ENCODE results near the gene GALNT18.

The GALNT18 gene

DNA sequence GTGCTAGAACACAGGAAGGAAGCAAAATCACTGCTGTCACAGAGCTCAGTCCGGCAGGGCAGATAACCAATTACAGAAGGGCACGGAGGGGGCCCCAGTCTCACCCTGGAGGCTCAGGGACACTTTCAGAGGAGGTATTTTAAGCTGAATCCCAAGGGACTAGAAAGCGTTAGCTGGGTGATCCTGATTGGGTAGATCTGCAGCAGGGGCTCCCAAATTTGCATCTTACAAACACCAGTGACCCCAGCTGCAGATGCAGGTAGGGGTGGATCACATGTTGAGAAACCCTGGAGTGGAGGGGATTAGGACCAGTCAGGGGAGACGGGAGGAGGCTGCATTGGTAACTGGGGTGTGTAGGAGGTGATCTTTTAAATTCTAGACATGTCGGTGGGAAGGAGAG lies 360.2 kb downstream of the GALNT18 start:
- no peak for FAIRE-seq

DNA sequence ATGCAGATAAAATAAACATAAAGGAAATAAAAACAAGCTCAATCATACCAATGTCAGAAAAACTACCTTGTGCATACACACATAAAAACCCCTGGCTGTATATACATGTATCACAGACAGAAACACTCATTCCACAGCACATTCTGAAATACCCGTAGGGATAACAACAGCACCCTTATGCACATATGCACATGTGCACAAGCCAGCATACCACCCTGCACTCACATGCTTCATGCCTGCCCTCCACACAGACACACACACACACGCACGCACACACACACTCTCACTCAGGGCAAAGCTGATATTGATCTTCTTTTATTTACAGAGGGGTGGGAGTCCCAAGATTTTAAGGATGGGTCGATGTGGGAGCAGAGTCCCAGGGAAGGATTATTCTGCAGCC lies 360.9 kb downstream of the GALNT18 start:
- no peak for FAIRE-seq

DNA sequence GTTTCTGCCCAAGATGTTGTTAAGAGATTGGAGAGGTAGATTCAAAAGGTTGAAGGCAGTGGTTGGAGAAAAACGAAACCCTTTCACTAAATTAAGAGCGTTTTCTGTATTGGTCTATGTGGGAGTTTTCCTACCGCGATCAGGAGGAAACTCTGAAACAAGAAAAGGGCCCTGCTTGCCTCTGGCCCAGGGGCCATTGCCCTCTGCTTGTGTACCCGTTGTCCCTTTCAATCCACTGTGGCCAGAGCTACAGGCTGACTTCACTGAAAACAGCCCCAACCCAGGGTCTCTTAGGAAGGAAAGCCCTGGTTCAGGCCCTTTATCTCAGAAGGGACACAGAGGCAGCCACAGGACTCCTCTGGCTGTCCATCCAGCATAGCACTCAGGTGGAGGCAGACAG lies 367.8 kb downstream of the GALNT18 start:
- no peak for FAIRE-seq

DNA sequence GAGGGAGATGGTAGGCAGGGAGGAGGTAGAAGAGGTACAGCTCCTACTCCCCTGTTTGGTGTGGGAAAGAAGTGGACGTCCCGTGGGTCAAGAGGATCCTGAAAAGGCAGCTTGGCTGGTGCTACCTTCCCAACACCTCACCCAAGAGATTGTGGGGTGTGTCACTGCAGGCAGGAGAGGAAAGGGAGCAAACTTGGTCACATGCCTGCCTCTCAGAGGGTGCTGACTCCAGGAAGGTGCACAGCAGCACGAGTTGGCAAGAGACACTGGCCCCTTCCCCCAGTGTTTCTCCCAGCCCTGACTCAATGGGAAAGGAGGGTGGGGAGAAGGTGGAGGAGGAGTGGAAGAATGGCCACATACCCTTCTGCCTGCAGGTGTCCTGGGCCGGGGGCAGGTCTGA lies 368.3 kb downstream of the GALNT18 start:
- FAIRE-seq = no peak

DNA sequence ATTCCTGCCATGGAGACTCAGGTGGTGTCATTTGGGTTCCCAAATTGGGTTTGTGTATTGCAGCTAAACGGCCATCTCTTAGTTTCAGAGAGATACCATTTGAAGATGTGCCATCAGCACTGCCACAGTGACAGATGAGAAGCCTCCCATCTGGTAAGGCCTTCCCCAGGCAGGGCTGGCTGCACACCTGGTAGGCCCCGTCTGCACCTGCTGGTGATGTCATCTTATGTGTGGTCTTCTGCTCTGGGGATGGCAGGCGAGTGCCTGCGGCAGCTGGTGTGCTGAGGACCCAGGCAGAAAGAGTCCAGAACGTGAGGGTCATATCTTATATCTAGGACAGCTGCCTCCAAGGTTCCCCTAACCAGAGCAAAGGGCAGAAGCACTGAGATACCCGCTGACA lies 369.4 kb downstream of the GALNT18 start:
- no peak for FAIRE-seq

DNA sequence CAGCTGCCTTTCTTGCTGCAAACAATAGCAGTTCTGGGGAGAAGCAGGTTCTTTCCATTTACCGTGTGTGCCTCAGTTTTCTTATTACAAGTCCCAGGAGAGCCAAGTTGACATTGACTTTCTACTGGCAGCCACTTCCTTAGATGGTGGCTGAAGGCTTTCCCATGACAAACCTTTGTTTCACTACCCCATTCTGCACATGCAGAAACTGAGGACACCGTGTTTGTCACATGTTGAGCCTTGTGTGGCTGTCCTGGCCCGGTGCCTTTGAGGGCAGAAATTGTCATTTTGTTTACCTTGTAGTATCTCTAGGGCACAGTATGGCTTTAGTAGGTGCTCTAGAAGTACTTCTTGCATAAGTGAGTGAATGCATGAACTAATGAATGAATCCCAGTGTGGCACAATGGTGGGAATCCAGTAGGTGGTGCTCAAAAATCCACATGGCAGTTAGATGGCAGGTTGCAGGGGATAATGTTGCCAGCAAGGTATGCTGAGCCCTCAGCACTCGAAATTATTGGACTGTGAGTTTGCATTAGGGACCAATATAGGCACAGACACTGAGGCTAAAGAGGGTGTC lies 370.3 kb downstream of the GALNT18 start:
- FAIRE-seq = no peak

DNA sequence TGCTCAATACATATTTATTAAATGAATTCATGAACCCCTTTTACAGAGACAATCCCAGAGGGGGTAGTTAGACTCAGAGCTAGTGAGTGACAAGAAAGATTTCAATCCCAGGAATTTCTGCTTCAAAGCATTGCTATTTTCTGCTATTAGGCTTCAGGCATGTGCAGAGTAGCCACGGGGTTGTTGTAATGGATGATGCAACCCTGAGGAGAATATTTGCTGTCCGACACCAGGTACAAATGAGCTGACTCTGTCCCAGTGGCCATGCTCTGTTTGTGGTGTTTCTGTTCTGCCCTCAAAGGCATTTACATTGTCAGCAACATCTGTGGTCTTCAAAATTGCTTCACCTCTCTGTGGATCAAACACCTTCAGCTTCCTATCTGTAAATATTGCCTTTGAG lies 371.3 kb downstream of the GALNT18 start:
- FAIRE-seq = no peak

DNA sequence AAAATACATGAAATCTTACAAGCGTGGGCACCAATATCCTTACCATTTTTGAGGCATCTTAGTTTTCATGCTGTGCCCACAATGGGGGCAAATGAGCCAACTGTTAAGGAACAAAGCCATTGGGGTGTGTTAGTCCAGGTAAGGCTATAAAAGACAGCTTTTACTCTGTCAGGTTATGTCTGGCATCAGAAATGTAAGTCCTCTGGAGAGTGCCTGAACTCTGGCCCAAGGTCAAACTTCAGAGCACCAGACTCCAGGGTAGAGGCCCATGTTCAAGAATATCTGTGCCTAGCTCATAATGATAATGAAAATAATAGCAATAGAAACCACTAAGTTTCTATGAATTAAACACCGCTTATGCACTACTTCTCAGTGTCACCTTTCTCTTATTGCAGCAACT lies 374.2 kb downstream of the GALNT18 start:
- FAIRE-seq = no peak

DNA sequence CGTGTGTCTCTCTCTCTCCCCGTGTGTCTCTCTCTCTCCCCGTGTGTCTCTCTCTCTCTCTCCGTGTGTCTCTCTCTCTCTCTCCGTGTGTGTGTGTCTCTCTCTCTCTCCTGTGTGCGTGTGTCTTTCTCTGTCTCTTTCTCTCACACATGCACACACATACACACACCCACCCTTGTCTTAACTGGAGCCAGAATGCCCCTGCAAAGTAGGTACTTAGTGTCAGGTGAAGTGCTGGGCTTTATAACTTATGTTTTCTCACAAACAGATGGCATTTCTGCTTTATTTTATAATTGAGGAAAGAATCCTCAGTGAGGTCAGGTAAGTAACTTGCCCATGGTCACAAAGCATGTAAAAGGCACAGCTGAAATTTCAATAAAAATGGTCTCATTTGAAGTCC lies 374.7 kb downstream of the GALNT18 start:
- FAIRE-seq = no peak

DNA sequence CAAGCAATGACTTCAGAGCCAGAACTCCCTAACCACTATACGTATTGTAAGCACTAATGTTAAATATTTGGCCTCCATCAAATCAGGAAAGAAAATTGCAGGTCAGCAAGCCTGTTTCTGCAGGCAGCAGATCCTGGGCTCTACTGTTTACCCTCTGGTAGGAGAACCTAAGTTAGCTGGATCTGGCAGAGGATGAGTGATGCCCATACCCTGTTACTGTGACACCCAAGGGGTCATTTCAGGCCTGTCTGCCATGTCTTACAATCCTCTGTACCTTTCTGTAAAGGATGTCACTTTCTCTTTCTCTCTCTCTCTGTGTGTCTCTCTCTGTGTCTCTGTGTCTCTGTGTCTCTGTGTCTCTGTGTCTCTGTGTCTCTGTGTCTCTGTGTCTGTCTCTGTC lies 375.6 kb downstream of the GALNT18 start:
- no peak for FAIRE-seq

DNA sequence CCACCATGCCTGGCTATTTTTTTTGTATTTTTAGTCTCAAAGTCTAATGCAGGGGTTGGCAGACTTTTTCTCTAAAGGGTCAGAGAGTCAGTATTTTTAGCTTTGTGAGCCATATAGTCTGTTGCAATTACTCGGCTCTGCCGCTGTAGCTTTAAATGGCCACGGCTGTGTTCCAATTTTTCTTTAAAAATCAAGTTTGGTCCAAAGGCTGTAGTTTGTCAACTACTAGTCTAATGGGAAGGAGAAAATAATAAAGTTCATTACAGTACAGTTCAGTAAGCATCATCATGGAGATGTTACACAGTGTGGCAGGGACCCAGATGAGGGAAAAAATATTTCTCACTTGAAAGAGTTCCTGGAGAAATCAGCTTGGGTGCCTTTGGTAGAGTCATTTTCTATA lies 376.4 kb downstream of the GALNT18 start:
- FAIRE-seq = no peak

DNA sequence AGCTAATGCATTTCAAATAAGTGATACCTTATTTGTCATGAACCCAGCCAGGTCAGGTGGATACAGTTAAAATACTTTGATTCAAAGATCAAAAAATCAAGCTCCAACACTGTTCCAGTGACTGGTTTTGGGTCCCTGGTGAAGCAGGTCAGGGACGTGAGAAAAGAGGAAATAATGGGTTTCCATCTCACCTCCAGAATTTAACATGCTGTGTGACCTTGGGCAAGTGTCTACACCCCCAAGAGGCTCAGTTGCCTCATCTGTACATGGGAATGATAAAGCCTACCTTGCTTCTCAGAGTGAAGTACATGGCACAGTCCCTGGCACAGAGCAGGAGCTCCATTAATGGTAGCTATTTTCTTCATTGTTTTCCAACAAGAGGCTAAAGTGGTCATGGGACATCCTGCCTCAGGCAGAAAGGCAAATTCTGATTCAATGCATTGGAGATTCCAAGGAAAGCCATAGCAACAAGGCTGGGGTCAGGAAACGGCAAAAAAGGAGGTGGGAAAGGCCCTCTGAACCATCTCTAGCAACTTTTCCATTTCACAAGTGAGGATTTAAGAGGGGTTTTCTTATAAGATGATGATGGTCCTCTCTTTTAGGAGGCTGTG lies 377.2 kb downstream of the GALNT18 start:
- FAIRE-seq = no peak

DNA sequence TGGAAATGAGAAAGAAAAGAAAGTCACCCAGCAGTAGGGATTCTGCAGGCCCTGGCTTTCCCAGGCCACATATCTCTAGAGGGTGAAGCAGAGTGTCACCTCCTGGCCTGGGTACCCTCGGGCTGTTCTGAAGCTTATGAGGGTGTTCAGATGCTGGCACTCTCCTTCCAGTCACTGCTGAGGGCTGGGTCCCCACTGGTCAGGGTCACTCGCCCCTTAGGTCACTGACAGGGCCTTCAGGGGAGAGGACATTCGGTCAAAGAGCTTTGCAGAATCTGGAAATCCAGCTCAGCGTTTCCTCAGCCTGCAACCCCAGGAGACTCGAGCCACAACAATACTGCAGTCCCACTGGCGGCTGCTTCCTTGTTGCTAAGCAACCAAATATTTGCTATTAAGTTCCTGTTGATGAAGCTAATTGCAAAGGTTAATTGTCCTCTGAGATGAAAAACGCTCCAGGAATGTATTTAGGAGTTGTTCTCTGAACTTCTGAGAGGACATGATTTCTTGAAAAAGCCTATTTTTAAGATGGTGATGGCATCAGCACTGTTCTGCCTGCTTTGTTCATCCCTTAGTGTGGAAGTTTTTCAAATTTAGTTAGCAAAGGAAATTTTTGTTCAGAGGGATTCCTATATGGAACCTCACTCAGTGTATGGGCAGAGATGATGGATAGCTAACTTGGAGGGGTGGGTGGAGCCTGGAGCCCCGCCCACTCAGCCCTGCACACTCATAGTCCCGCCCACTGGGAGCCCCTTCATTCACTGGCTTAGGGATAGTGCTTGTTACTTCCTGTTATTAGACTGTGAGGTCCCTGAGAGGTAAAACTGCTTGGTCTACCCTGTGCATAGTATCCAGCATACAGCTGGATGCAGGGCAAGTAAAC lies 378.0 kb downstream of the GALNT18 start:
- FAIRE-seq = no peak

DNA sequence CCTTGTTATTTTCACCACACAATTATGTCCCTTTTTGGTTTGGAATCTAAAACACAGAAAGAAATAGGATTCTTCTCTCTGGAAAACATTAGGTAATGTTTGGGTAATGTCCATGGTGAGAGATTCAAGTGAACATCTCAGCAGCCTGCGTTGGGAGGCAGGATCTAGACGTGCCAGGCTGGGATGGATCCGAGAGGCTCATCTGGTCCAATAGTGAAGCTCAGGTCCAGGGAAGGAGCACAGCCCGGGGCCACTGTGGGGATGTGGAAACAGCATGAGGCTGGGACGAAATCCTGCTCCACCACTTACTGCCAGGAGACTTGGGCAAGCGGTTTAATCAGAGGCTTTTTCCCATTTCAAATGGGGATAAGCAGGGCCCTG lies 378.6 kb downstream of the GALNT18 start:
- no peak for FAIRE-seq

DNA sequence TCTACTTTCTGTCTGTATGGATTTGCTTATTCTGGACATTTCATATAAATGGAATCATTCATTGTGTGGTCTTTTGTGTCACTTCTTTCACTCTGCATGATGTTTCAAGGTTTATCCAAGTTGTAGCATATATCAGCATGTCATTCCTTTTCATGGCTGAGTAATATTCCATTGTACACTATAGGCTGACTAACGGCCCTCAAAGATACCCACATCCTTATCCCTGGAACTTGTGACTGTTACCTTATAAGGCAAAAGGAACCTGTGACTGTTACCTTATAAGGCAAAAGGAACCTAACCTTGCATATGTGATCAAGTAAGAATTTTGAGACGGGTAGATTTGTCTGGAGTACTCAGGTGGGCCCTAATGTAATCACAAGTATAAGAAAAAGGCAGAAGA lies 380.5 kb downstream of the GALNT18 start:
- FAIRE-seq = no peak

DNA sequence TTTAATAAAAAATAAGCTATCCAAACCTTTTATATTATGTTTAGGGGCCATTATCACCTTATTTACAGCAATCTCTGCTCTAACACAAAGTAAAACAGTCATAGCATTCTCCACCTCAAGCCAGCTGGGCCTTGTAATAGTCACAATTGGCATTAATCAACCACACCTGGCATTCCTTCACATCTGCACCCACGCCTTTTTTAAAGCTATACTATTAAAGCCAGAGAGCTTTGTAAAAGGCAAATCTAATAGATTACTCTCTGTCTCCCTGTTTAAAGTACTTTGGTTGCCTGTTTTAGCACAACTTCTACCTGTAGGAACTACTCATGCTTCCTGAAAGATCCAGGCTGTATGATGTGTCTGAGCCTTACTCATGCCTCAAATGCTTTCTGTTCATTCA lies 381.8 kb downstream of the GALNT18 start:
- FAIRE-seq = no peak

DNA sequence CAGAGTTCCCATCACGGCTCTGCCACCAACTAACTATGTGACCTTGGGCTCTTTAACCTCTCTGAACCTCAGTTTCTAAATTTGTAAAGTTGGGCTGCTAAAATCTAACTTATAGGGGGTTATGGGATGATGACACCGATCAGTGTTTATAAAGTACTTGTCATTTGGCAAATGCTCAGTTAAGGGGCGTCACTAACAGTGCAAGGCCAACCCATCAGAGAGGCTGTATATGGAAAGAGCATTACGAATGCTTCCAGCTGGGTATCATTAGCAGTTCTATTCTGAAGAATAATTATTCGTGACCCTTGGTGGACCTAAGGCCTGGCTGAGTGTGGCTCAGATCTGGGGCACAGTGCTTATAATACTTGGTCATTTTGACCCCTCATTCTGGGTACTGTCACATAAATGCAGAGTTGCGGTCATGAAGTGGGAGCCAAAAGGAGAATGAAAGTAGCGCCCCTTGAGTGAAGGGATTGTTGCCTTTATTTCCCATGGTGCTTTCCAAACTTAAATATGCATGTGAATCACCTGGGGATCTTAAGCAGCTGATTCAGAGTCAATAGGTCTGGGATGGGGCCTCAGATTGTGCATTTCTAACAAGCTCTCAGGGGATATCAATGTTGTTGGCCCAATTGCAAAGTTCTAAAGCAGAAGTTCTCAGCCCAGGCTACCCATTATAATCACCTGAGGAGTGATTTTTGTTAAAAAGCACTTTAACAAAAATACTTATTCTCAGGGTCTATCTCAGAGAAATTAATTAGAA lies 384.6 kb downstream of the GALNT18 start:
- FAIRE-seq = no peak

DNA sequence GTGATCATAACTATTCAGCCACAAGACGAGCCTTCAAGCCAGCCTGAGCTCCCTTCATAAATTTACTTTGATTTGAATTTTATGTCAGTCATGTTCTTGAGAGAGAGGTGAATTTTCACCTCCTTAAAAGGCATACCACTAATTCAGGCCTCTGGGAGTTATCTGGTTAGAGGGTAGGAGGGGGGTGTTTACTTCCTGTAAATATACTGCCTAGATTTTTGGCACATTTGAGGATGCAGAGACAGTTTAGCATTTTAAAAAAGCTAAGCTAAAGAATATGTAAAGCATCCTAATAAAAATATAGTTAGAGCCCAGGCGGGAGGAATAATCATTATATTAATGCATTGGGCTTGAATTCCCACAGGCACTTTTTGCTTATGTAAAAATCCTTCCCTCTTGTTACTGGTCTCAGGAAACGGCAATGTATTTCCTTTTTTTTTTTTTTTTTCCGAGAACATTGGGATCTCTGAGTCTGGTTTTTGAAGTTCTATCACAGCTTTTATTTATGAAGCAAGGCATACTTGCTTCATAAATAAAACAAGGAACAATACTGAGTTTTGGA lies 385.2 kb downstream of the GALNT18 start:
- no peak for FAIRE-seq

DNA sequence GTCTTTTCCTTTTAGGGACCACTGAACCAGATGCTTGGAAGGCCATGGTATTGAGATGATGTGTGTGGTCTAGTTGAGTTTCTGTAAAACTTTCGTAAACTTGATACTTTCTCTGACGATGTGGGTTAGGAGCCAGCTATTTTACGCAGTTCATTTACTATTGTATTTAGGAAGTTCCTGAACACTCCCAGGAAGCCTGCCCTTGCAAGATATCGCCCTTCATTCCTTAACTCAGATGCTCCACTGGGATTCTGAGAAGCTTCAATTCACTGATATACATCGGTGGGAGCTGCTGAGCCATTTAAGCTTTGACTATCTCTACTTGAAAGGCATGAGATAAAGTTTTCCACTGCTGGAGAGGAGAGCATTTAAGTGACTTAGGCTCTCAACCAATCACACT lies 390.0 kb downstream of the GALNT18 start:
- FAIRE-seq = no peak

DNA sequence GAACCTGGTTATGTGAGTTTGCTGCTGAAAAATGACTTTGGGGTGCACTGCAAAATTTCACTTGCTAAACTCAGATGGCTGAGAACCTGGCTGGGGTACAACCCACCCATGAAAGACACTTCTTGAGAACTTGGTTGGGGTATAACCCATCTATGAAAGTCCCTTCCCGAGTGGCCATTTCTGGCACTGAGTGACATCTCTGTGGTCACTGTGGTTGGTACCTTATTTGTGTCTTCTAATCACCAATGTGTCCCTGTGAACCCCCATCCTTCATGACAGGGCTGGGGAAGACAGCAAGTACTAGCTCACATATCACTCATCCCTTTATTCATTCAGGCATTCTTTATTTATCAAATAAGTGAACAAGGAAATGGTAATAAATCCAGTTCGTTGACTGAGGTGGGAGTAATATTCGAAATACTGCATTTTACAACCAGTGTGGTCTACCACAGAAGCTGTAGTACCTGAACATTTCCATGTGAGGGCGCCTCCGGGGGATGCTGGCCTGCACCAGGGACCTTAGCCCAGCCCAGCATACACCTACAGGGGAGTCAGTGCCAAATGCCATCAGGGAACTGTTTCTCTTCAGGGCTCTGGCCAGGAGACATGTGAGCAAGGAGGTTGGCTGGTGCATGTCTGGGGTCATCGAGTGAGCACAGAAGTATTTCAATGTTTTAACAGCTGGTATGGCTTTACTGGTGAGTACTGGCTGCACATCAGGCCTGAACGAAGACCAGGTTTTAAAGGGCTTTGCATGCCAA lies 390.8 kb downstream of the GALNT18 start:
- FAIRE-seq = no peak

DNA sequence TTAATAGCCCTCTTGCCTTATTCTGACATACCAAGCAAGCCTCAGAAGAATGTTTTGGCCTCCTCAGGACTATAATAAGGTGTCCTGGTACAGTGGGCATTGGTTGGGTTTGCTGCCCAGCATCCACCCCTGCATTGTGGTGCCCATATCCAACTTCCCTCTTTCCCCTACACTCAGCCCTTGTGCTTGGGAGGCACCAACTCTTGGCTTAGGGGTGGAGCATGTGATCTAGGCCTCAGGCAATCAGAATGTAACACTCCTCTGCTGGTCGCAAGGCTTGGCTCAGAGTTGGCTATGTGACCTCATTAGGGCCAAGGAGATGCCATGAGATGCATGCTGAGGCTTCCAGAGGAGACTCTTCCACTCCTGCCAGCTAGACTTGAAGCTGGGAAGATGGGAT lies 391.7 kb downstream of the GALNT18 start:
- no peak for FAIRE-seq

DNA sequence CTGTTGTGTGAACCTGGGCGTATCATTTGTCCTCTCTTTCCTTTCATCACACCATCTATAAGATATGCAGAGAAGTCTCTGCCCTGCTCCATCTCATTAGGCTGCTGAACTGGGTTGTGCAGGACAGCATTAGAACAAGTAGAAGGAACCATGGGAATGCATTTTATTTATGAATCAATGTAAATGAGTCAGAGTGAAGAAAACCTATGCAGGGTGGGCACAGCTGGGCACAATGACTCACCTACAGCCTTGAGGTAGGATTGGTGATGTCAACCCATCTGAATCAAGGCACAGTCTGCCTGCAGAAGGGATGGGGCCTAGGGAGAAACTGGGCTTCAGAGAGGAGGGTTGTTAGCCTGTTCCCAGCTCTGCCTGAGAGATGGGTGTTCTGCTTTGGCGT lies 392.2 kb downstream of the GALNT18 start:
- no peak for FAIRE-seq

All from endometrium (tissue), 2 donors.